ENCODE data around the gene IDH3A.

IDH3A gene

GRCh38 chr15:78146425-78147154, 2.6 kb upstream of the IDH3A start:
- Histone ChIP-seq H3K9me2 (replicated peaks; ENCODE audit: insufficient read depth, low read length) (no peaks in the 10 kb centered on the region), H3K79me2 (ENCODE audit: insufficient read depth, low read length) (peaks cover 11% of the 10 kb centered on the region; the same call in 1 of the 2 replicates), H4K20me1 (ENCODE audit: low read depth, low read length) (no peaks in the 10 kb centered on the region), H3K9ac (ENCODE audit: low read length) (no peak overlapping the region), H3K27ac (ENCODE audit: low read depth, low read length) (no peak overlapping the region), H3K9me3 (ENCODE audit: insufficient read depth, low read length) (no peaks in the 10 kb centered on the region), H3K27me3 (ENCODE audit: low read length) (no peaks in the 10 kb centered on the region), H2AFZ (ENCODE audit: low read depth, low read length, severe bottlenecking) (no peak overlapping the region), H3F3A (ENCODE audit: insufficient read depth) (0 out of 2 replicates have a peak, but pooled peaks cover 6% of the 10 kb centered on the region), H3K4me3 (ENCODE audit: insufficient read depth, low read length, poor library complexity, severe bottlenecking) (no peak overlapping the region), H3K4me2 (ENCODE audit: low read depth, low read length, poor library complexity, severe bottlenecking) (no peak overlapping the region), H3K36me3 (ENCODE audit: low read length) (no peaks in the 10 kb centered on the region)
- TF ChIP-seq CTCF (IDR thresholded peaks at IDR 0.05; ENCODE audit: insufficient read depth, low read length, poor library complexity, severe bottlenecking) (no peak), EZH2phosphoT487 (conservative IDR thresholded peaks at IDR 0.05; ENCODE audit: low read length) (no peak)

GRCh38 chr15:78147566-78147965, 1.6 kb upstream of the IDH3A start:
- no peaks in the 10 kb centered on the region for H3K36me3 ChIP-seq (ENCODE audit: low read length)
- peaks cover 12% of the 10 kb centered on the region; the same call in 1 of the 2 replicates for H3K79me2 ChIP-seq (ENCODE audit: insufficient read depth, low read length)
- H2AFZ ChIP-seq (ENCODE audit: low read depth, low read length, severe bottlenecking), result no peak overlapping the region
- no peak overlapping the region for H3K4me2 ChIP-seq (ENCODE audit: low read depth, low read length, poor library complexity, severe bottlenecking)
- H4K20me1 ChIP-seq (ENCODE audit: low read depth, low read length), result no peaks in the 10 kb centered on the region
- H3K4me3 ChIP-seq (ENCODE audit: insufficient read depth, low read length, poor library complexity, severe bottlenecking), result no peak overlapping the region
- H3K9ac ChIP-seq (ENCODE audit: low read length), result peak overlapping the region; percentile 69; the same call in 1 of the 2 replicates
- H3K27ac ChIP-seq (ENCODE audit: low read depth, low read length), result no peak overlapping the region
- H3K9me2 ChIP-seq (replicated peaks; ENCODE audit: insufficient read depth, low read length), result no peaks in the 10 kb centered on the region
- 0 out of 2 replicates have a peak, but pooled peaks cover 6% of the 10 kb centered on the region for H3F3A ChIP-seq (ENCODE audit: insufficient read depth)
- no peaks in the 10 kb centered on the region for H3K27me3 ChIP-seq (ENCODE audit: low read length)
- no peaks in the 10 kb centered on the region for H3K9me3 ChIP-seq (ENCODE audit: insufficient read depth, low read length)
- TF ChIP-seq EZH2phosphoT487 (conservative IDR thresholded peaks at IDR 0.05; ENCODE audit: low read length) (no peak), CTCF (IDR thresholded peaks at IDR 0.05; ENCODE audit: insufficient read depth, low read length, poor library complexity, severe bottlenecking) (no peak)

- Histone ChIP-seq H3K9me3 (ENCODE audit: insufficient read depth, low read length) (no peaks in the 10 kb centered on the region), H2AFZ (ENCODE audit: low read depth, low read length, severe bottlenecking) (peak overlapping the region; percentile 76), H3K9me2 (replicated peaks; ENCODE audit: insufficient read depth, low read length) (no peaks in the 10 kb centered on the region), H3K27ac (ENCODE audit: low read depth, low read length) (peak overlapping the region; percentile 36; the same call in 1 of the 2 replicates), H4K20me1 (ENCODE audit: low read depth, low read length) (no peaks in the 10 kb centered on the region), H3K9ac (ENCODE audit: low read length) (peak overlapping the region; percentile 69), H3K4me2 (ENCODE audit: low read depth, low read length, poor library complexity, severe bottlenecking) (peak overlapping the region; percentile 70), H3F3A (ENCODE audit: insufficient read depth) (0 out of 2 replicates have a peak, but pooled peaks cover 6% of the 10 kb centered on the region), H3K79me2 (ENCODE audit: insufficient read depth, low read length) (peaks cover 22% of the 10 kb centered on the region; the same call in 1 of the 2 replicates), H3K27me3 (ENCODE audit: low read length) (no peaks in the 10 kb centered on the region), H3K36me3 (ENCODE audit: low read length) (no peaks in the 10 kb centered on the region), H3K4me3 (ENCODE audit: insufficient read depth, low read length, poor library complexity, severe bottlenecking) (peak overlapping the region; percentile 98)
- no peak for TF ChIP-seq CTCF (IDR thresholded peaks at IDR 0.05; ENCODE audit: insufficient read depth, low read length, poor library complexity, severe bottlenecking)
These were observed 632 bp upstream of the IDH3A start for GRCh38 chr15:78148392-78149067.
